Endothelial cell of umbilical vein (primary cell): Measurements from ENCODE around the gene CD72.

Experiments used
- CTCF ChIP-seq, 2 donors: IDR thresholded peaks; 1 replicate in 1 of 2; 2 replicates in 1 of 2; pipeline ENCODE4 v1.5.1; 2011; ENCODE audit warnings: low read length in 2 of 2, mild to moderate bottlenecking in 2 of 2, moderate library complexity in 2 of 2, control low read depth in 1 of 2, inconsistent platforms in 1 of 2, low read depth in 1 of 2; ENCODE audit not compliant: insufficient read depth in 1 of 2; ENCODE audit errors: extremely low read depth in 1 of 2
- EZH2 ChIP-seq: IDR thresholded peaks from 2 replicates; pipeline ENCODE4 v1.6.1; 2012; ENCODE audit warnings: borderline replicate concordance, low read depth, mild to moderate bottlenecking, moderate library complexity, low read length, inconsistent platforms; ENCODE audit not compliant: severe bottlenecking
- FOS ChIP-seq: IDR thresholded peaks from 2 replicates; pipeline ENCODE4 v1.6.1; 2011; ENCODE audit warnings: mild to moderate bottlenecking, low read length, moderate library complexity, borderline replicate concordance; ENCODE audit not compliant: insufficient read depth
- JUN ChIP-seq: IDR thresholded peaks from 2 replicates; pipeline ENCODE4 v1.6.1; 2011; ENCODE audit warnings: borderline replicate concordance, low read depth; ENCODE audit not compliant: insufficient read length, insufficient read depth
- MAX ChIP-seq: IDR thresholded peaks from 2 replicates; pipeline ENCODE4 v1.6.1; 2011; ENCODE audit not compliant: insufficient read depth, insufficient read length
- MYC ChIP-seq: IDR thresholded peaks from one replicate; pipeline ENCODE4 v1.6.1; 2011; ENCODE audit warnings: mild to moderate bottlenecking, low read depth, low read length
- POLR2A ChIP-seq: IDR thresholded peaks from 2 replicates; pipeline ENCODE4 v1.6.1; 2012; ENCODE audit warnings: low read depth, mild to moderate bottlenecking, control low read depth, low read length
- POLR2AphosphoS5 ChIP-seq: IDR thresholded peaks from 2 replicates; pipeline ENCODE4 v1.6.1; 2012; ENCODE audit warnings: low read depth, mild to moderate bottlenecking, control low read depth, low read length, moderate library complexity; ENCODE audit not compliant: insufficient read depth

DNA sequence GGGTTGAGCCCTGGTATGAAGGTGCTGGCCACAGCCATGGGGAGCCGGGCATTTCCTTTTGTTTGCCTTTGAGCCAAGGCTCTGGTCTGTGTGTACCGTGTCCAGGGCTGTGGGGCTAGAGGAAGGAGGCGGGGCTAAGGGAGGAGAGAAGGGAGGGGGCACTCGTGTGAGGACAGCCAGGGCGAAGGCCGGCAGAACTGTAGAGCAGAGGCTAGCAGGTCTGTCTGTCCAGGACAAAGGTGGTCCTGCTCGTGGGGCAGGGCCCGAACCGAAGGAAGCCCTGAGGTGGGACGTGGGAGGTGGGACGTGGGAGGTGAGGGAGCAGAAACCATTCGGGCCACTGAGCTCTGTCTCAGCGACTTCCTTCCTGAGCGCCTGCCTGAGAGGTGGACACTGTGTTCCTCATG lies 54.4 kb downstream of the CD72 start:
- TF ChIP-seq CTCF (IDR thresholded peaks at IDR 0.05; ENCODE audit: extremely low read depth in 1 of 2, insufficient read depth in 1 of 2, low read depth in 1 of 2, low read length in 2 of 2) (no peak), MAX (no peak), EZH2 (no peak), POLR2A (no peak), MYC (no peak), POLR2AphosphoS5 (no peak), FOS (no peak), JUN (no peak)
